IMR-90 (cell line): ENCODE measurements around the gene FNDC5.

Source experiments
- CEBPB ChIP-seq: IDR thresholded peaks from 2 replicates; pipeline ENCODE4 v1.6.1; 2012; ENCODE audit warnings: low read depth, low read length, improper control_type of control experiment
- CTCF ChIP-seq: conservative IDR thresholded peaks from 2 replicates; pipeline ENCODE4 v1.5.1; 2012; ENCODE audit warnings: mild to moderate bottlenecking, low read depth, low read length, improper control_type of control experiment
- ELK1 ChIP-seq: fragments of 150-350 bp; IDR thresholded peaks from 2 replicates; pipeline ENCODE4 v1.6.1; 2016; ENCODE audit warnings: low read depth, mild to moderate bottlenecking, low read length, moderate library complexity, borderline replicate concordance
- NFE2L2 ChIP-seq: fragments of 150-350 bp; IDR thresholded peaks from 2 replicates; pipeline ENCODE4 v1.6.1; 2016; ENCODE audit warnings: low read depth, mild to moderate bottlenecking, low read length
- POLR2A ChIP-seq: IDR thresholded peaks from 2 replicates; pipeline ENCODE4 v1.6.1; 2012; ENCODE audit warnings: mild to moderate bottlenecking, low read depth, low read length
- RAD21 ChIP-seq: IDR thresholded peaks from 2 replicates; pipeline ENCODE4 v1.6.1; 2012; ENCODE audit warnings: low read length, improper control_type of control experiment
- RCOR1 ChIP-seq: IDR thresholded peaks from 2 replicates; pipeline ENCODE4 v1.6.1; 2012; ENCODE audit warnings: mild to moderate bottlenecking, low read length, improper control_type of control experiment; ENCODE audit not compliant: insufficient replicate concordance
- RFX5 ChIP-seq: IDR thresholded peaks from 2 replicates; pipeline ENCODE4 v1.8.0; 2012; ENCODE audit warnings: low read depth, mild to moderate bottlenecking, low read length, moderate library complexity

DNA sequence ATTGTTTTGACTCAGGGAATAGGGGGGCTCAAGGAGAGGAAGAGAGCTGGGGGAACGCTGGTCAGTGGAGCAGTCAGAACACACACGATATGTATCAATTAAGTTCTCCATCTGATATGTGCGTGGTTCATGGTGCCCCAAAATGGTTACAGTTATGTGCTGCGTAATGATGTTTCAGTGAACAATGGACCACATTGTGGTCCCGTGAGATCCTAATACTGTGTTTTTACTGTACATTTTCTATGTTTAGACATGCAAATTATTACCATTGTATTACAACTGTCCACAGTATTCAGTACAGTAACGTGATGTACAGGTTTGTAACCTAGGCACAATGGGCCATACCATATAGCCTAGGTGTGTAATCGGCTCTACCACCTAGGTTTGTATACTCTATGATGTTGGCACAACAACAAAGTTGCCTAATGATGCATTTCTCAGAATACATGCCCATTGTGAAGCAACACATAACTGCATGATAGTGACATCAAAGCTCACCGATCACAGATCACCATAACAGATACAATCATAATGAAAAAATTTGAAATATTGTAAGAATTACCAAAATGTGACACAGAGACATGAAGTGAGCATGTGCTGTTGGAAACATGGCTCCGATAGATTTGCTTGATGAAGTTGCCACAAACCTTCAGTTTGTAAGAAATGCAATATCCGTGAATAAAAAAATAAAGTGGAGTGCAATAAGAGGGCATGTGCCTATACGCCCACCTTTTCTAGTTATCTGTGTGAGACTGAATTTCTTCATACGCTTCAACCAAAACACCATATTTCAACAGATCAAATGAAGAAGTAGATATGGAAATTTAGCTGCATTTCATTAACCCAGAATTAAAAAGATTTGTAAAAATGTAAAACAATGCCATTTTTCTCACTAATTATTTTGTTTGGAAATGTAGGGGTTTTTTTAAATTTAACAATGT lies 45.3 kb upstream of the FNDC5 start:
- TF ChIP-seq POLR2A: no peak
- TF ChIP-seq CTCF: no peak
- TF ChIP-seq CEBPB: peak; percentile 46; the same call in 1 of the 2 replicates
- TF ChIP-seq NFE2L2: no peak
- TF ChIP-seq RCOR1: no peak
- TF ChIP-seq RFX5: no peak
- no peak for TF ChIP-seq ELK1
- TF ChIP-seq RAD21: no peak
